ENCODE measurements around the gene IL34. TPM values are rescaled to one million over a fixed set of nuclear protein-coding genes. Genes with fewer than 3 reads are reported as not detected.

IL34 gene
- total and polyA plus RNA-seq, 2 of the 13 experiments (the other 11 are each of a cell fraction or from before 2014, with no cell fraction given) = 1.2 to 1.3 TPM

- TF ChIP-seq KDM1A (CRISPR knock-in tag; IDR thresholded peaks at IDR 0.05) (no peak), ZBTB3 (CRISPR knock-in tag; IDR thresholded peaks at IDR 0.05; ENCODE audit: borderline replicate concordance, low read depth) (no peak), ZNF788 (CRISPR knock-in tag; IDR thresholded peaks at IDR 0.05; ENCODE audit: borderline replicate concordance) (peak; percentile 18; the same call in 1 of the 2 replicates), ZNF512 (CRISPR knock-in tag; IDR thresholded peaks at IDR 0.05) (0 out of 2 replicates have a peak, but pooled peaks have one; percentile 46), ZNF558 (CRISPR knock-in tag; IDR thresholded peaks at IDR 0.05; ENCODE audit: borderline replicate concordance) (no peak), KAT8 (CRISPR knock-in tag; IDR thresholded peaks at IDR 0.05) (no peak), ZNF274 (CRISPR knock-in tag; IDR thresholded peaks at IDR 0.05) (no peak), CBX5 (CRISPR knock-in tag; IDR thresholded peaks at IDR 0.05; ENCODE audit: borderline replicate concordance) (no peak), SRY (CRISPR knock-in tag; IDR thresholded peaks at IDR 0.05) (0 out of 2 replicates have a peak, but pooled peaks have one; percentile 6), ZNF281 (CRISPR knock-in tag; IDR thresholded peaks at IDR 0.05; ENCODE audit: borderline replicate concordance) (no peak), ZNF883 (CRISPR knock-in tag; IDR thresholded peaks at IDR 0.05; ENCODE audit: not compliant biosample characterization) (no peak), ZC3H4 (CRISPR knock-in tag; IDR thresholded peaks at IDR 0.05; ENCODE audit: borderline replicate concordance) (no peak), ZNF703 (CRISPR knock-in tag; IDR thresholded peaks at IDR 0.05; ENCODE audit: borderline replicate concordance) (no peak), SNAPC4 (CRISPR knock-in tag; IDR thresholded peaks at IDR 0.05) (no peak), HNRNPH1 (optimal IDR thresholded peaks at IDR 0.05; ENCODE audit: low read depth, low read length) (no peak), CSRNP1 (CRISPR knock-in tag; IDR thresholded peaks at IDR 0.05) (no peak), XRCC5 (optimal IDR thresholded peaks at IDR 0.05; ENCODE audit: low read length) (peak; percentile 1)
Observed at GRCh38 chr16:70689970-70690891, 43.9 kb downstream of the IL34 start (continued).
